ENCODE data around the gene STRN4.

The STRN4 gene

DNA sequence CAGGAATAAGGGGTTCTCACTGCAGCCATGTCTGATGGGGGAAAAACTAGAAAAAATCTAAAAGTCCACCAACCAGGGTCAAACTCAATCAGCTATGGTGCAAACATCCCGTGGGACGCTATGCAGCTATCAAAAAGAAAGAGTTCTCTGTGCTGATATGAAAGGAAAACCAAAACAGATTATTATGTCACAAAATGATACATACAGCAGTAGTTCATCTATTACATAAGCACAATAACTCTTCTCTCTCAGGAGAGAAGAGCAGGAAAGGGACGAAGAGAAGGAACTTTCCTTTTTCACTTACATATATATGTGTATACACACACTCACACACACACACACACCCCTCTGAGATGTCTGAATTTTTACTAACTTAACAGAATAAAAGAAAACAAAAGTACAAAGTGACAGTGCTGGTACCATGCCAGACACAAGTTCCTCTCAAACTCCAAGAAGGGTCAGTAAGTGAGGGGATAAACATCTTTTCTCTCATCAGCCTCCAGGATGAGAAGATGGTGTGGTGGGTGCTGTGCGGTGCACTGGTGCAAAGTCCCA, 3.2 kb downstream of the STRN4 start:
- TF ChIP-seq CTCF (conservative IDR thresholded peaks at IDR 0.05) = no peak
- H3K27ac ChIP-seq = no peak overlapping the region; the same call in 1 of the 2 replicates

GRCh38 chr19:46741447-46741846, 4.8 kb downstream of the STRN4 start:
- H3K27ac ChIP-seq = no peak overlapping the region; the same call in 1 of the 2 replicates
- no peak for TF ChIP-seq CTCF (conservative IDR thresholded peaks at IDR 0.05)

DNA sequence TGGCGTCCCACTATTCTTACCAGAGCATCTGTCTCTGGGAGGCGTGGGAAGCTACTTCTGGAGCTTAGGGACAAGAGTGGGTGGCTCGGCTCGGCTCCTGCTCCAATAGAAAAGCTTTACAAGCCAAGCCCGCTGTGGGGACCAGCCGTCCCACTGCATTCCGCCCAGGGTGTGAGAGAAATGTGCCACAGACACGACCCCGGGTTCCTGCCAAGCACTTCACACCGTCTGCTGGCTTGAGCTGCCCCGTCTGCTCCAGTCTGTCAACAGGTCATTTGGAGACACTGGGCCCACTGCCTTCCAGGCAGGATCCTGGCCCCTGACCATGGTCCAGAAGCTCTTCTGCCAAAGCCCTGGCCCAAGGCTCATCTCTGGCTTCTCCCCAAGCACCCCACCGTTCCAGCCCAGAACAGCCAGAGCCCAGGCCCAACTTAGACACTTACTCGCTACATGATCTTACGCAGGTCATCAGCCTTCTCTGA, 6.9 kb downstream of the STRN4 start:
- no peak for TF ChIP-seq CTCF (conservative IDR thresholded peaks at IDR 0.05)
- peak overlapping the region; percentile 57; the same call in 1 of the 2 replicates for H3K27ac ChIP-seq

GRCh38 chr19:46737761-46738171, 8.5 kb downstream of the STRN4 start:
- peak overlapping the region; percentile 57 for H3K27ac ChIP-seq
- no peak for TF ChIP-seq CTCF (conservative IDR thresholded peaks at IDR 0.05)

GRCh38 chr19:46737298-46737654, 9.0 kb downstream of the STRN4 start:
- peak overlapping the region; percentile 57 for H3K27ac ChIP-seq
- no peak for TF ChIP-seq CTCF (conservative IDR thresholded peaks at IDR 0.05)

GRCh38 chr19:46736531-46737297, 9.5 kb downstream of the STRN4 start:
- TF ChIP-seq CTCF (conservative IDR thresholded peaks at IDR 0.05) = no peak
- peak overlapping the region; percentile 57 for H3K27ac ChIP-seq

- 0 out of 2 replicates have a peak overlapping the region, but pooled peaks have one; percentile 16 for H3K27ac ChIP-seq
- TF ChIP-seq CTCF (conservative IDR thresholded peaks at IDR 0.05) = no peak
These were observed 12.5 kb downstream of the STRN4 start for GRCh38 chr19:46733690-46734292.
